HEK293 (cell line): ENCODE measurements around the gene NAT8L.

ENCODE experiments used
- ATF2 ChIP-seq: fragments of 450-650 bp; formaldehyde crosslinking; IDR thresholded peaks from 2 replicates; pipeline ENCODE4 v1.5.1; 2016; ENCODE audit warnings: missing biosample characterization, missing genetic modification characterization, low read depth
- CTCF ChIP-seq: fragments of 450-650 bp; formaldehyde crosslinking; IDR thresholded peaks from 2 replicates; pipeline ENCODE4 v1.5.1; 2016; ENCODE audit warnings: missing biosample characterization, missing genetic modification characterization

GRCh38 chr4:2043396-2044118 is 15.6 kb upstream of the NAT8L start:
- TF ChIP-seq ATF2 (tag by site-specific recombination) = no peak
- no peak for TF ChIP-seq CTCF
